A549 (cell line): ENCODE data around the gene C19orf53.

ENCODE experiments used
- BHLHE40 ChIP-seq: IDR thresholded peaks from 2 replicates; pipeline ENCODE4 v1.6.1; 2012; ENCODE audit warnings: low read depth, low read length, inconsistent platforms
- CEBPB ChIP-seq, 2 experiments: fragments of >200 bp in 1 of 2; sonication (Bioruptor Twin) in 1 of 2; formaldehyde crosslinking in 1 of 2; IDR thresholded peaks; 2 replicates each; pipeline ENCODE4 v1.6.1; 2012 to 2016
- CHD2 ChIP-seq: fragments of 150-350 bp; IDR thresholded peaks from 2 replicates; pipeline ENCODE4 v1.6.1; 2014; ENCODE audit warnings: low read length; ENCODE audit not compliant: partially characterized antibody
- EP300 ChIP-seq, 2 experiments: fragments of >200 bp; sonication (Bioruptor Twin); formaldehyde crosslinking; IDR thresholded peaks; 2 replicates in 1 of 2; 3 replicates in 1 of 2; pipeline ENCODE4 v1.6.1; 2016 to 2017
- HOXA7 ChIP-seq: fragments of 250-450 bp; sonication (Bioruptor Pico); IDR thresholded peaks from 2 replicates; pipeline ENCODE4 v1.5.0; 2020; ENCODE audit warnings: mild to moderate bottlenecking, moderate library complexity
- JUN ChIP-seq, 2 experiments: fragments of >200 bp; sonication (Bioruptor Twin); formaldehyde crosslinking; IDR thresholded peaks; 2 replicates in 1 of 2; 3 replicates in 1 of 2; pipeline ENCODE4 v1.6.1; 2016 to 2017
- JUNB ChIP-seq: fragments of >200 bp; sonication (Bioruptor Twin); formaldehyde crosslinking; IDR thresholded peaks from 2 replicates; pipeline ENCODE4 v1.6.1; 2016
- MYC ChIP-seq: IDR thresholded peaks from 2 replicates; pipeline ENCODE4 v1.6.1; 2012; ENCODE audit warnings: mild to moderate bottlenecking, inconsistent platforms, low read length, improper control_type of control experiment, borderline replicate concordance
- POLR2A ChIP-seq: IDR thresholded peaks from 2 replicates; pipeline ENCODE4 v1.6.1; 2012; ENCODE audit warnings: mild to moderate bottlenecking, low read length
- RCOR1 ChIP-seq: fragments of 150-350 bp; IDR thresholded peaks from 2 replicates; pipeline ENCODE4 v1.6.1; 2014; ENCODE audit warnings: antibody characterized with exemption, low read length, low read depth
- TF ChIP-seq, protein P1 (sequence below): fragments of 150-350 bp; IDR thresholded peaks from 2 replicates; pipeline ENCODE4 v1.6.1; 2014; ENCODE audit warnings: low read depth, mild to moderate bottlenecking, low read length
- TF ChIP-seq, protein P2 (sequence below): fragments of >200 bp; sonication (Bioruptor Twin); formaldehyde crosslinking; IDR thresholded peaks from 3 replicates; pipeline ENCODE4 v1.5.1; 2016
- TF ChIP-seq, protein P3 (sequence below): IDR thresholded peaks from 2 replicates; pipeline ENCODE4 v1.6.1; 2012
- TF ChIP-seq, protein P4 (sequence below): fragments of >200 bp; sonication (Bioruptor Twin); formaldehyde crosslinking; IDR thresholded peaks from 3 replicates; pipeline ENCODE4 v1.6.1; 2016

DNA sequence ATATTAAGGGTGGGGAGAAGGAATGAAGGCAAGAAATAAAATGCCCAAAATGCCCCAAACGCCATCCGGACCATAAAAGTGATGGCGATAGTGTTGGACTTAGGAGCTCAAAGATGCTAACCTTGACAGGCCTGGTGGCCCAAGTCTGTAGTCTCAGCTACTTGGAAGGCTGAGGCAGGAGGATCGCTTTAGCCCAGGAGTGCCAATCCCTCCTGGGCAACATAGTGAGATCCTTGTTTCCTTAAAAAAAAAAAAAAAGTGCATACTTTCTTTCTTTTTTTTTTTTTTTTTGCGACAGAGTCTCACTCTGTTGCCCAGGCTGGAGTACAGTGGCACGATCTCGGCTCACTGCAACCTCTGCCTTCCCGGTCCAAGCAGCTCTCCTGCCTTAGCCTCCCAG is 41.9 kb upstream of the C19orf53 start:
- TF ChIP-seq, protein P1, sequence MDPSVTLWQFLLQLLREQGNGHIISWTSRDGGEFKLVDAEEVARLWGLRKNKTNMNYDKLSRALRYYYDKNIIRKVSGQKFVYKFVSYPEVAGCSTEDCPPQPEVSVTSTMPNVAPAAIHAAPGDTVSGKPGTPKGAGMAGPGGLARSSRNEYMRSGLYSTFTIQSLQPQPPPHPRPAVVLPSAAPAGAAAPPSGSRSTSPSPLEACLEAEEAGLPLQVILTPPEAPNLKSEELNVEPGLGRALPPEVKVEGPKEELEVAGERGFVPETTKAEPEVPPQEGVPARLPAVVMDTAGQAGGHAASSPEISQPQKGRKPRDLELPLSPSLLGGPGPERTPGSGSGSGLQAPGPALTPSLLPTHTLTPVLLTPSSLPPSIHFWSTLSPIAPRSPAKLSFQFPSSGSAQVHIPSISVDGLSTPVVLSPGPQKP = no peak
- TF ChIP-seq, protein P2, sequence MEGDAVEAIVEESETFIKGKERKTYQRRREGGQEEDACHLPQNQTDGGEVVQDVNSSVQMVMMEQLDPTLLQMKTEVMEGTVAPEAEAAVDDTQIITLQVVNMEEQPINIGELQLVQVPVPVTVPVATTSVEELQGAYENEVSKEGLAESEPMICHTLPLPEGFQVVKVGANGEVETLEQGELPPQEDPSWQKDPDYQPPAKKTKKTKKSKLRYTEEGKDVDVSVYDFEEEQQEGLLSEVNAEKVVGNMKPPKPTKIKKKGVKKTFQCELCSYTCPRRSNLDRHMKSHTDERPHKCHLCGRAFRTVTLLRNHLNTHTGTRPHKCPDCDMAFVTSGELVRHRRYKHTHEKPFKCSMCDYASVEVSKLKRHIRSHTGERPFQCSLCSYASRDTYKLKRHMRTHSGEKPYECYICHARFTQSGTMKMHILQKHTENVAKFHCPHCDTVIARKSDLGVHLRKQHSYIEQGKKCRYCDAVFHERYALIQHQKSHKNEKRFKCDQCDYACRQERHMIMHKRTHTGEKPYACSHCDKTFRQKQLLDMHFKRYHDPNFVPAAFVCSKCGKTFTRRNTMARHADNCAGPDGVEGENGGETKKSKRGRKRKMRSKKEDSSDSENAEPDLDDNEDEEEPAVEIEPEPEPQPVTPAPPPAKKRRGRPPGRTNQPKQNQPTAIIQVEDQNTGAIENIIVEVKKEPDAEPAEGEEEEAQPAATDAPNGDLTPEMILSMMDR = no peak
- TF ChIP-seq CEBPB (IDR thresholded peaks at IDR 0.05) (no peak), JUN (IDR thresholded peaks at IDR 0.05) (no peak), POLR2A (no peak), MYC (no peak), HOXA7 (CRISPR knock-in tag) (no peak), EP300 (IDR thresholded peaks at IDR 0.05) (no peak), RCOR1 (no peak), BHLHE40 (no peak), CHD2 (no peak), JUNB (no peak)
- TF ChIP-seq, protein P3, sequence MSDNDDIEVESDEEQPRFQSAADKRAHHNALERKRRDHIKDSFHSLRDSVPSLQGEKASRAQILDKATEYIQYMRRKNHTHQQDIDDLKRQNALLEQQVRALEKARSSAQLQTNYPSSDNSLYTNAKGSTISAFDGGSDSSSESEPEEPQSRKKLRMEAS = no peak
- TF ChIP-seq, protein P4, sequence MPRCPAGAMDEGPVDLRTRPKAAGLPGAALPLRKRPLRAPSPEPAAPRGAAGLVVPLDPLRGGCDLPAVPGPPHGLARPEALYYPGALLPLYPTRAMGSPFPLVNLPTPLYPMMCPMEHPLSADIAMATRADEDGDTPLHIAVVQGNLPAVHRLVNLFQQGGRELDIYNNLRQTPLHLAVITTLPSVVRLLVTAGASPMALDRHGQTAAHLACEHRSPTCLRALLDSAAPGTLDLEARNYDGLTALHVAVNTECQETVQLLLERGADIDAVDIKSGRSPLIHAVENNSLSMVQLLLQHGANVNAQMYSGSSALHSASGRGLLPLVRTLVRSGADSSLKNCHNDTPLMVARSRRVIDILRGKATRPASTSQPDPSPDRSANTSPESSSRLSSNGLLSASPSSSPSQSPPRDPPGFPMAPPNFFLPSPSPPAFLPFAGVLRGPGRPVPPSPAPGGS = no peak
